IPS-NIHi7 (cell line): ENCODE data around the gene CORO2A.
A peak's percentile ranks its signal among the peaks of the same experiment; 100 is the strongest.

Experiments
- DNase-seq: peaks from one replicate; pipeline ENCODE4 v3.0.0; 2012; ENCODE audit warnings: mixed read lengths; ENCODE audit errors: extremely low spot score

The CORO2A gene

DNA sequence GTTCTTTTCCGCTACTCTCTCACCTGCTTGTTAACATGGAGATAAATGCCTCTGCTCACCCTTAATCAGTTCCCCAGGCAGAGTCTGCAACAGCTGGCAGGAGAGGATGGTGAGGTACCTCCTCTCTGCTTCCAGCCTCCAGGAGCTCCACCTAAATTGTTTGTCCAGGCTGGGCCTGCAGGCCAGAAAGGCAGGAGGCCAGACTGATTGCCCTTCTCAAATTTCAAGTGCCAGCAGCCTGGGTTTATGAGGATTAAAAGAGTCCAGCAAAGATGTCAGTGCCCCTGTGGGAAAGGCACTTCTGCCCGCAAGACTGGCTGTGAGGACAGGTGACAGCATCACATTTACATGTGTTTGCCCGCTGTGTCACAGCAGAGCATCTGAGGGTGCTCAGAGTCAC, 19.8 kb downstream of the CORO2A start:
- DNase-seq, result no peak

DNA sequence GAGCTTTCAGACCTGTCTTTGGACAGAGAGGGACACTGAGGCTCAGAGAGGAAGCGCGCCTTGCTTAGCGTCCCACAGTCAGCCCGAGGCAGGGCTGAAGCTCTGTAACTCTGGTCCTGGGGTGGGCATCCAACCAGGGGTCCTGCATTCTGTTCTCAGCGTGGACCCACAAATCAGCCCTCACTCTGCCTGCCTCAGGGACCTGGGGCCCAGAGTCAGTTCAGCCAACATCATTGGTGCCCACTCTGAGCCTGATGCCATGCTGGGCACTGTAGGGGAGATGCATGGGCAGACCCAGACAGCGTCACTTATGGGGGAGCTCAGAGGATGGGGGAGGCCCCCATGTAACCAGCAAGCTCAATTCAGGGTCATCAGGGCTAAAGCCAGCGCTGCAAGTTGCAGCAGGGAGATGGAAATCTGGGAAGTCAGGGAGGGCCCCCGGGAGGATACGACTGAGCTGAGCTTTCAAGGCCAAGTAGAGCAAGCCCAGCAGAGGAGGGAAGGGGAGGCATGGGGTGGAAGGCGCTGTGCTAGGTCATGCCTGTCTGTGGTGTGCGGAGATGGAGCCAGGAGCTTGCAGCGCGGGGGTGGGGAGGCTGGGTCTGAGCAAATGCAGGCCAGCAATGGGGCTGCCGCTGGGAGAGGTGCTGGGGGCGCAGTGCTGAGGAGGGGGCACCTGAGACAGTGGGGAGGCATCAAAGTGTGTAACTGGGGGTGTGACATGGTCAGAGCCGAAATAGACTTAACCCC, 21.1 kb downstream of the CORO2A start:
- DNase-seq, result peak; percentile 40

DNA sequence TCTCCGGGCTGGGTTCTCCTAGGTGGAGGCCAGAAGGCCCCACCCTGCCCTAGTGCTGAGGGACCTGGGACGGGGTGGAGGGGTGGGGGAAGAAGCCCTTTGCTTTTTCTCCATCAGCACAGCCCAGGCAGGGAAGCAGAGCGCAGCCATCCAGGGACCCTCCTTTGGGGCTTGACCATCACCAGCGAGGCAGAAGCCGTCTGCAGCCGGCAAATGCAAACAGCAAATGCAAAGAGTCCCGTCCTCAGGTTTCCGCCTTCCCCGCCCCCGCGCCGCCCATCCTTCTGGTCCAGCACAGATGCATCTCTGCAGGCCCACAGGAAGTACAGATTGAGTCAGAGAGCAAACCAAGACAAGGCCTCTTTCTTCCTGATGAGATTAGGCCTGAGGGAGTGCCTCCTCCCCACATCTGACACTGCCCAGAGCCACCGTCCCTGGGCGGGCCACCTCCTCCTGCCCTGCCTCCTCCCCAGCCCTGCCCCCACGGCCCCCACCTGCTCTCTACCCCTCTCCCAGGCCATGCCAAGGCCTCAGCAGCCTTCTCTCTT, 23.4 kb downstream of the CORO2A start:
- peak; percentile 85 for DNase-seq

DNA sequence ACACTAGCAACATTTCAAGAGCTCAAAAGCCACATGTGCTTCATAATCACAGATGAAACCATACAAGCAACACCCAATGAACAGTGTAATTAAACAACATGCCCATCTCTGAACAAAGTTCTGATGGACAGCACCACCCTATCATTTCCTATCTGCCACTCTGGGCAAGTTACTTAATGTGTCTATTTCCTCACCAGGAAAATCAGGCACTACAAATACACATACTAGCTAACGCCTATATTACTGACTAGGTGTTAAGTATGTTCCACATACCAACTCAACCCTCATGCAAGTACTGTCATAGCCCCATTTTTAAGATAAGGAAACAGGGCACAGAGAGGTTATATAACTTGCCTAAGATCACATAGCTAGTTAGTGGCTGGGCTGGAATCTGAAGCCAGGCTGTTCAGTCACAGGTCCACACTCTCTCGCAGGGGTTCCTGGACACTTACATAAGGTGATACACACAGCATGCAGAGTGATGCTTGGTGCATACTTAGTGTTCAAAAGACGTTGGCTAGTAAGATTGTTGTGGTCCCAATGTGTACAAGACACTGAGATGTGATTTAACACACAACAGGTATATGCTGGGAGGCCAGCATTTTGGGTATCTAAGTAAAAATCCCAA, 24.2 kb downstream of the CORO2A start:
- no peak for DNase-seq

- DNase-seq, result no peak
These were observed 27.5 kb downstream of the CORO2A start for GRCh38 chr9:98164912-98165311.

DNA sequence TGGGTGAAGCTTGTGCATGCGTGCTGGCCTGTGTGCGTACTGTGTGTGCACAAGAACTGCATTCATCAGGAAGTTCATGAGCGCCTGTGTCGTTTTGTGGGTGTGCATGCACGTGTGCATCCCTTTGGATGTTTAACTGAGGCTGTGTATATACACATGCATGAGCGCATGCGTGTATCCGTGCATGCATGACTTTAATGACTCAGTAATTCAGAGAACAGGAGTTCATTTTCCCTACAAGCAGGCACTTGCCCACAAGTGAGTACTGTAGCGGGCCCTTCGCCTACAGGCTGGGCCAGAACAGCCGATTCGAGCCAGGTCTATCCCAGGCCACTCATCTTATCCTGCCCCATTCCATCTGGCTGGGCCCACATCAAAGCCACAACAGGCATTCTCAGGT, 29.8 kb downstream of the CORO2A start:
- no peak for DNase-seq

- no peak for DNase-seq
These were observed 30.6 kb downstream of the CORO2A start for GRCh38 chr9:98161851-98162250.

DNA sequence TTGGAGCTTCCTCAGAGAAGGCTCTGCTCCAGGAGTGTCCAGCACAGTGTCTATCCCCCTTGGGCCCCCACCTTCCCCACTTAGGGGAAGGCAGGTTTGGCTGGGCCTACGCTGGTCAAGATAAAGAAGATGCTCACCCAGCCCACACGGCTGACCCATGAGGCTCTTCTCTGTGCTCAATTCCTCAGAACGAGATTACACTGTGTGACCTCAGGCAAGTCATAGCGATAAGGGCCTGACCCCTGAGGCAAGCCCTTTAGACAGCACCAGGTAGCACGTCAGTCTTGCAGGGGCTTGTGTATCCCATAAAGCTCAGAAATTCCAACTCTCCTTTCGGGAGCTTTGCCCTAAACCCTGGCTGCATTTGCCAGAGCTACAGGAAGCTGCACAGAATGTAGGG, 32.6 kb downstream of the CORO2A start:
- no peak for DNase-seq

DNA sequence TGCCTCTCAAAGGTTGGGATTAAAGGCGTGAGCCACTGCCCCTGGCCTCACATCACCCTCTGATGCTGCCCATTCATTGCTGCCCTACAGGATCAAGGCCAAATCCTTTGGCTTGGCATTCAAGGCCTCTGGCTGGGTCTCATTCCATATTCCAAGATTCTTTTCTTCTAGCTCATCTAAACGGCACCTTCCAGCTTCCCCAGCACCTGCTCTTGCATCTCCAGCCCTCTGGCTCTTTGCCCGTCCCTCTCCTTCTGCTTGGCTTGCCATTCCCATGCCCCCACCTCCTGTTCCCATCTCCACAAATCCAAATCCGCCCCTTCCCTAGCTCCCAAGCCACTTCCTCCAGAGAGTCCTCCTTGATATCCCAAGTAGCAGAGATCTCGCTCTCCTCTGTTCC, 33.1 kb downstream of the CORO2A start:
- no peak for DNase-seq

DNA sequence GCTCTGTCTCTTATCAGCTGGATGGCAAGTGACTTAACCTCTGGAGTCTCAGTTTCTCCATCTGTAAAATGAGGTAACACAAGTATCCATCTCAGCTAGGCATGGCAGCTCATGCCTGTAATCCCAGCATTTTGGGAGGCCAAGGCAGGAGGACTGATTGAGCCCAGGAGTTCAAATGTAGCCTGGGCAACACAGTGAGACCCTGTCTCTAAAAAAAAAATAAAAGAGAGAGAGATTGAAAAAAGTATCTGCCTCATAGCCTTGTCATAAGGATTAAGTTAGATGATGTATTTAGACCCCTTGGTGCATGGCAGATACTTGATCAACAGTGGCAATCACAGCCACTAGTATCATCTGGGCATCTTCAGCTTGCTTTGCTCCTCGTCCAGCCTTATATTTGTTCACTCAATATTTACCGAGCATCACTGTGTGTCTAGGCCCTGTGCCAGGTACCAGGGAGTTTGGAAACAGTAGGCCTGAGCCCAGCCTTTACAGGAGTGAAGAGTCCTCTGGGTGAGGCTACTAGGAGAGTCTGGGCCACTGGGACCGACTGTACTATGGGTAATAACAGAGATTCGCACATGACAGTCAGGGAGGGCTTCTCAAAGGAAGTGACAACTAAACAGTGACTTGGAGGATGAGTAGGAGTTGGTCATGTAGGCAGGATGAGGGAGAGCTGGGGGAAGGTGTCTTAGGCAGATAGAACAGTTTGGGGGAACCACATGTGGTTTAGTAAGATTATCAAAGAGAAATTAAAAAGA, 34.2 kb downstream of the CORO2A start:
- DNase-seq, result no peak

DNA sequence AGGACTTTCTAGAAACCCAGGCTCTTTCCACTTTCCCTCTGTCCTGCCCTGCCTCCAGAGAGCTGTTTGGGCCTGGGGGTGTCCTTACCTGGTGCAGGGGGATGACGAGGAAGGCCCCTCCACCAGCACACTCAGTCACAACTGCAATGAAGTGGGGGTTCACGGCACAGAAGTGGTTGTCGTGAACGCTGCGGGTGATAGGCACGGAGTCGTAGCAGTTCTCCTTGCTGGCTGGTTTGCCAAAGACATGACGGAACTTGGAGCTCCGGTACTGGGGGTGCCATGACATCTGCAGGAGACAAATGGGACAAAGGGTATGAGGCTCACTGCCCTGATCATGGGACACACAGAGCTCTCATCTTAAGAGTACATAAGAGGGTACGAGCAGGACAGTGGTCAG, 35.1 kb downstream of the CORO2A start:
- no peak for DNase-seq

- no peak for DNase-seq
These were observed 37.8 kb downstream of the CORO2A start for GRCh38 chr9:98154678-98155077.

DNA sequence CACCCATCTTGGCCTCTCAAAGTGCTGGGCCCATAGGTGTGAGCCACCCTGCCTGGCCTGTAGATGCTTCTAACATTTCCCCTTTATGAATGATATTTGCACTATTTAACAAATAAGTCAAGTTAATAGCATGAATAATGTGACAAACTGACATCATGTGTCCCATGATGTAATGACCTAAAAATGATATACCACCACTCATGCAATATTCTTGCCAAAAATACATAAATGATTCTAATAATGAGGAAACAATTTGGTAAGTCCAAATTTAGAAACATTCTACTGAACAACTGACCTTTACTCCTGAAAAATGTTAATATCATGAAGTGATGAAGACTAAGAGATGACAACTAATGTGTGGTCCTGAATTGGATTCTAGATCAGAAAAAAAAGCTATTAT, 39.9 kb downstream of the CORO2A start:
- no peak for DNase-seq

- no peak for DNase-seq
These were observed 41.7 kb downstream of the CORO2A start for GRCh38 chr9:98150721-98151120.

DNA sequence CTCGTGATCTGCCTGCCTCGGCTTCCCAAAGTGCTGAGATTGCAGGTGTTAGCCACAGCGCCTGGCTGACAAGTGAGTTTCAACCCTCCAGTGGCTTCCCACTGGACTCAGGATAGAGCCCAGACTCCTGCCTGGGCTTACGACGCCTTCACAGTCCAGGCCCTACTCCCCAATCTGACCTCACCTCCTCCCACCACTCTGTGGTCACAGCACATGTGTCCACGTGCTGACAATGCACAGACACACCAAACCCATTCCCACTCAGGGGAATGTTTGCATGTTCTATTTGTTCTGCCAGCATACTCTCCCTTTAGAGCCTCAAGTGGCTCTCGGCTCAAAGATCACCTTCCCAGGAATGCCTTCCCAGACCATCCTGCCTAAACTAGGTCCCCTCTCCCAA, 42.3 kb downstream of the CORO2A start:
- no peak for DNase-seq

- no peak for DNase-seq
These were observed 43.0 kb downstream of the CORO2A start for GRCh38 chr9:98149422-98149821.

- no peak for DNase-seq
These were observed 44.0 kb downstream of the CORO2A start for GRCh38 chr9:98148486-98148885.

DNA sequence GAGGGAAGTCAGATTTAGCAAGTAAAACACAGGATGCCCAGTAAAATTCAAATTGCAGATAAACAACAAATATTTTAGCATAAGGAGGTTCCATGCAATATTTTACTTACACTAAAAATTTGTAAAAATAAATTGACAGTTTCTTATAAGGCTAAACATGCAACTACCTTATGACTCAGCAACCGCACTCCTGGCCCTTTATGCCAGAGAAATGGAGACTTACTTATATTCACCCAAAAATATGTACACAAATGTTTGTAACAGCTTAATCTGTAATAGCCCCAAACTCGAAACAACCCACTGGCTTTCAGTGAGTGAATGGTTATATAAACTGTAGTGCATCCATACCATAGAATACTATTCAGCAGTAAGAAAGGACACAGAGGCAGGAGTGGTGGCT, 44.9 kb downstream of the CORO2A start:
- no peak for DNase-seq

- DNase-seq, result peak; percentile 39
These were observed 46.1 kb downstream of the CORO2A start for GRCh38 chr9:98146101-98146991.

DNA sequence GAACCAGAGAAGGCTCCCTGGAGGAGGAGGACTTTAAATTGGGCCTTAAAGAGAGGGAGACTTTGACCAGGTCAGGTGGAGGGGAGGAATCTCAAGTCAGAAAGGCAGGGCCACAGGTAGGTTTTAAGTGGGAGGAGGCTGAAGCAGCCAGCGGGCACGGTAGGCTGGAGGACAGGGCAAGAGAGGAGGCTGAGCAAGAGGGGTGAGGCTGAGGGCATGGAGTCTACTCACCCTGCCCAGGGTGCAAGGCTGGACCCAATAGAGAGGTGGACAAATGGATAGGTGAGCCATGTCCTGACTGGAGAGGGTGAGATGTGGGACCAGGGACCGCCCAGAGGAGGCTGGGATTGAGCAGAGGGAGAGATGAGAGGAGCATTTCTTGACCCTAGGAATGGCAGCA, 47.8 kb downstream of the CORO2A start:
- no peak for DNase-seq

DNA sequence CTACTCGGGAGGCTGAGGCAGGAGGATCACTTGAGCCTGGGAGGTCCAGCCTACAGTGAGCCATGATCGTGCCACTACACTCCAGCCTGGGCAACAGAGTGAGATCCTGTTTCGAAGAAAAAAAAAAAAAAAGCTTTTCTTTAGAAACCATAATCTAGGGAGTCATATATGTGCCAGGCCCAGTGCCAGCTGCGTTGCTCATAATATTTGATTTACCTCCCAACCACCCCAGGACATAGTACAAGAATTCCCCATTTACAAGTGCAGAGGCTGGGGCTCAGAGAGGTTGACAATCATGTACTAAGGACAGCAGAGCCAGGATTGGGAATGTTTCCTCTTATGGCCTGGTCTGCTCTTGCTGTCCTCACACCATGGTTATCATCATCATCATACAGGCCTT, 48.4 kb downstream of the CORO2A start:
- DNase-seq, result no peak
